HCT116 (cell line): Measurements from ENCODE around the gene CKAP4. TPM values are rescaled to one million over a fixed set of nuclear protein-coding genes. Genes with fewer than 3 reads are reported as not detected.

ENCODE experiments used
- ATAC-seq: fragments of 200-7000 bp; cut with Tn5 transposase; 2 replicates; pipeline ENCODE4 v1.9.1; 2020; ENCODE audit warnings: mild to moderate bottlenecking, moderate library complexity
- BruUV-seq: library from RNA; stranded (reverse); fragments of 400-500 nt; replicated peaks from 2 replicates; lab custom pipeline; 2021; lab: Mats Ljungman, UMichigan
- CTCF ChIA-PET: fragments of 300-600 bp; sonication (Branson Sonifier 250); formaldehyde crosslinking; loops from one replicate; lab custom pipeline; 2021; ENCODE audit warnings: antibody characterized with exemption; lab: Charles Lee
- POLR2A ChIA-PET: fragments of 300-600, 350-600 bp; sonication (Branson Sonifier 250); formaldehyde crosslinking; loops from one replicate; lab custom pipeline; 2021; ENCODE audit warnings: antibody characterized with exemption; lab: Charles Lee
- RAD21 ChIA-PET, 2 experiments: fragments of 300-600 bp; sonication (Branson Sonifier 250); formaldehyde crosslinking; loops; one replicate each; lab custom pipeline; 2023; ENCODE audit warnings: low total read pairs in 2 of 2; ENCODE audit not compliant: uncharacterized antibody in 2 of 2, unreplicated experiment in 2 of 2, low non-redundant PET in 1 of 2; lab: Charles Lee
- DNase-seq: peaks from one replicate; pipeline ENCODE4 v3.0.0-alpha.2; 2010; ENCODE audit warnings: low read depth, low spot score
- H2AFZ ChIP-seq: fragments of 200-600 bp; shearing (Covaris generic), sonication (generic); 2 replicates; pipeline ENCODE4 v1.6.1; 2017; ENCODE audit warnings: low read depth, mixed run types, mixed read lengths, antibody characterized with exemption, low read length; ENCODE audit not compliant: poor library complexity, severe bottlenecking
- H3K27ac ChIP-seq: 2 replicates; pipeline ENCODE4 v1.5.1; 2012; ENCODE audit warnings: low read depth, low read length
- H3K27me3 ChIP-seq: fragments of 200-600 bp; sonication (generic); 2 replicates; pipeline ENCODE4 v1.6.1; 2016; ENCODE audit warnings: mixed run types, low read length, mixed read lengths; ENCODE audit not compliant: insufficient read depth
- H3K36me3 ChIP-seq, 2 experiments: fragments of 200-500 bp in 1 of 2; fragments of 200-600 bp in 1 of 2; sonication (Bioruptor generic) in 1 of 2; sonication (generic) in 1 of 2; 2 replicates each; pipeline versions ENCODE4 v1.5.1 to v1.6.1; 2014 to 2016; ENCODE audit warnings: low read length in 2 of 2, inconsistent platforms in 1 of 2, mixed read lengths in 1 of 2, mixed run types in 1 of 2; ENCODE audit not compliant: insufficient read depth in 2 of 2, control insufficient read depth in 1 of 2
- H3K4me1 ChIP-seq, 2 experiments: fragments of 200-600 bp in 1 of 2; sonication (generic) in 1 of 2; 2 replicates each; pipeline versions ENCODE4 v1.5.1 to v1.6.1; 2012 to 2017; ENCODE audit warnings: low read length in 2 of 2, inconsistent platforms in 1 of 2, mild to moderate bottlenecking in 1 of 2, mixed read lengths in 1 of 2, mixed run types in 1 of 2, moderate library complexity in 1 of 2; ENCODE audit not compliant: insufficient read depth in 2 of 2, control insufficient read depth in 1 of 2
- H3K4me2 ChIP-seq: fragments of 200-600 bp; sonication (generic); 2 replicates; pipeline ENCODE4 v1.6.1; 2017; ENCODE audit warnings: mixed run types, low read length, mixed read lengths
- H3K4me3 ChIP-seq, 2 experiments: fragments of 200-600 bp in 1 of 2; sonication (generic) in 1 of 2; replicated peaks in 1 of 2; 2 replicates each; pipeline ENCODE4 v1.5.1; 2011 to 2016; ENCODE audit warnings: low read length in 2 of 2, control low read depth in 1 of 2, low read depth in 1 of 2, mild to moderate bottlenecking in 1 of 2, mixed read lengths in 1 of 2, mixed run types in 1 of 2
- H3K79me2 ChIP-seq: fragments of 200-600 bp; sonication (generic); 2 replicates; pipeline ENCODE4 v1.6.1; 2017; ENCODE audit warnings: mild to moderate bottlenecking, mixed run types, low read length, moderate library complexity, mixed read lengths; ENCODE audit not compliant: insufficient read depth
- H3K9ac ChIP-seq: fragments of 200-600 bp; sonication (generic); 2 replicates; pipeline ENCODE4 v1.6.1; 2016; ENCODE audit warnings: low read length, mixed read lengths
- H3K9me2 ChIP-seq: fragments of 200-600 bp; sonication (generic), shearing (Covaris generic); 2 replicates; pipeline ENCODE4 v1.6.1; 2017; ENCODE audit warnings: mixed run types, mild to moderate bottlenecking, moderate library complexity; ENCODE audit not compliant: insufficient read depth
- H3K9me3 ChIP-seq, 2 experiments: fragments of 200-500 bp in 1 of 2; fragments of 200-600 bp in 1 of 2; sonication (Bioruptor generic) in 1 of 2; sonication (generic) in 1 of 2; 2 replicates each; pipeline ENCODE4 v1.6.1; 2014 to 2017; ENCODE audit warnings: low read length in 2 of 2, mixed read lengths in 2 of 2, inconsistent platforms in 1 of 2, low read depth in 1 of 2, mild to moderate bottlenecking in 1 of 2, mixed run types in 1 of 2, moderate library complexity in 1 of 2; ENCODE audit not compliant: control insufficient read depth in 1 of 2, insufficient read depth in 1 of 2
- H4K20me1 ChIP-seq: fragments of 200-600 bp; sonication (generic), shearing (Covaris generic); 2 replicates; pipeline ENCODE4 v1.6.1; 2017; ENCODE audit warnings: mixed run types, mild to moderate bottlenecking, moderate library complexity; ENCODE audit not compliant: insufficient read depth
- CEBPB ChIP-seq: IDR thresholded peaks from 2 replicates; pipeline ENCODE4 v1.6.1; 2012; ENCODE audit warnings: low read depth
- JUND ChIP-seq: IDR thresholded peaks from 2 replicates; pipeline ENCODE4 v1.6.1; 2012
- MAX ChIP-seq: IDR thresholded peaks from 2 replicates; pipeline ENCODE4 v1.6.1; 2012
- POLR2AphosphoS5 ChIP-seq: IDR thresholded peaks from 2 replicates; pipeline ENCODE4 v1.6.1; 2011; ENCODE audit warnings: mild to moderate bottlenecking, low read depth, low read length, moderate library complexity
- SIN3A ChIP-seq: IDR thresholded peaks from 2 replicates; pipeline ENCODE4 v1.6.1; 2012; ENCODE audit warnings: low read depth
- YY1 ChIP-seq: IDR thresholded peaks from 2 replicates; pipeline ENCODE4 v1.6.1; 2011; ENCODE audit warnings: low read length, low read depth, moderate library complexity, mild to moderate bottlenecking; ENCODE audit not compliant: insufficient replicate concordance; ENCODE audit errors: extremely low read depth
- ZFX ChIP-seq: fragments of 450-650 bp; IDR thresholded peaks from 2 replicates; pipeline ENCODE4 v1.6.1; 2017
- intact Hi-C: fragments of 100-400 bp; cut with micrococcal nuclease; formaldehyde crosslinking; loops from 2 replicates; pipeline ENCODE4 v1.10.0; 2022
- total RNA-seq: library from RNA; stranded (reverse); gene quantifications from one replicate; pipeline ENCODE4 v1.2.1, GENCODE V29; 2021; ENCODE audit not compliant: unreplicated experiment

CKAP4 gene
- total RNA-seq, 1 experiment from 2014 or later, result 45.9 TPM

DNA sequence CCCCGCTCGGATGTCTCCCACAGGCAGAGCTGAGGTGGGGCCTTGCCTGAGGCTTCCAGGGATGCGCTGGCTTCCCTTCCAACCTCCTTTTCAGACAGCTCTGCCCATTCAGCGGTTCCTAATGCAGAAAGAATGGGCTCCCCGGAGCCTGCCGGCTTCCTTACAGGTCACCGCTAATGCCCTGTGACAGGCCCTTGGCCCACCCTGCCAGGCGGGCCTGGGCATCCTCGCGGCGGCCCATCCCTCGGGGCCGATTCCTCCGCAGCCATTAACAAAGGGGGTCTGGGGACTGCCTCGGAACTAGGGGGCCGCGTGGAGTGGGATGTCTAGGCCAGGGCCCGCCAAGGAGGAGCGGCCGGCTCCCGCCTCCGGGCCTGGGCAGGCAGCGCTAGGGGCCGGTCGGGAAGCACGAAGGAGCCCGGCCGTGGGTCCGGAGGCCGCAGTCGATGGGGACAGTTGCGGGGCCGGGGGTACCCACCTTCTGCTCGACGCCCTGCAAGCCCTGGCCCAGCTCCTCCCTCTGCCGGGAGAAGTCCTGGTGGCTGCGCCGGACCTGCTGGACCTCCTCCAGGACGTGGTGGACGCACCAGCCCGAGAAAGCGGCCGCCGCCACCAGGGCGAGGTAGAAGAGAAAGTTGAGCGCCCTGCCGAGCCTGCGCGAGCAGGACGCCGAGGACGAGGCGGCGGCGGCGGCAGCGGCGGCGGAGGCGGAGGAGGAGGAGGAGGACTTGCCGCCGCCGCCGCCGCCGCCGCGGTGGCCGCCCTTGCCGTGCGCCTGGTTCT, 738 bp downstream of the CKAP4 start:
- CTCF ChIA-PET, result no interaction called here
- RAD21 ChIA-PET, result no interaction called here
- POLR2A ChIA-PET, result no interaction called here

DNA sequence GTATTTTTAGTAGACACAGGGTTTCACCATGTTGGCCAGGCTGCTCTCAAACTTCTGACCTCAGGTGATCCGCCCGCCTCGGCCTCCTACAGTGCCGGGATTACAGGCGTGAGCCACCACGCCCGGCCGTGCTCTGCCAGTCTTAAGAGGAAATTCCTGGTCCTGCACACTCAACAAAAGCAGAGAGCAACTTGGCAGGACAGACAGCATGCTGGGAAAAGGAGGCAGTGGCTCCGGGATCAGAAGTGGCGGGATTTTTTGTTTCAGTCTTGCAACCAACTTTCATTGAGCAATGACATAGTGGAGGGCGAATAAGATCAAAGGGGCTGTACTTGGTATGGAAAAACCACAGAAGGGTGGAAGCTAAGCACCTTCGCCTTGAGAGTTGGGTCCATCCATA, 2.1 kb downstream of the CKAP4 start:
- H4K20me1 ChIP-seq, result no peaks in the 10 kb centered on the region
- no TSS peak for BruUV-seq

More for the DNA sequence above, 738 bp downstream of the CKAP4 start:
- no peak for TF ChIP-seq SIN3A
- peak; percentile 74 for TF ChIP-seq ZFX
- ATAC-seq (peak; percentile 11), DNase-seq (no peak)
- intact Hi-C loops, result loop anchor here (5.0 kb wide), 2 partner anchors 35 to 55 kb away; partner anchors contain the start of gene TCP11L2
- Histone ChIP-seq H3K36me3 (peaks cover 0 to 4% of the 10 kb centered on the region in 2 experiments; a peak in 2 of 4 replicates), H4K20me1 (no peaks in the 10 kb centered on the region), H3K9me2 (no peaks in the 10 kb centered on the region), H3K4me3 (peak overlapping the region; percentile 72 to 93), H3K9me3 (no peaks in the 10 kb centered on the region), H3K9ac (peak overlapping the region; percentile 88), H3K4me2 (peak overlapping the region; percentile 86), H3K4me1 (peaks cover 17 to 39% of the 10 kb centered on the region in 2 experiments), H3K27me3 (no peaks in the 10 kb centered on the region), H3K27ac (peak overlapping the region; percentile 74), H2AFZ (no peak overlapping the region), H3K79me2 (peaks cover 27% of the 10 kb centered on the region; the same call in 1 of the 2 replicates)
- no TSS peak for BruUV-seq

More for the DNA sequence above, 2.1 kb downstream of the CKAP4 start:
- H3K4me3 ChIP-seq, result peak overlapping the region; percentile 72 to 93
- TF ChIP-seq YY1 (peak; percentile 3), CEBPB (no peak), POLR2AphosphoS5 (peak; percentile 64), MAX (peak; percentile 78), JUND (0 out of 2 replicates have a peak, but pooled peaks have one; percentile 2)
- ChIA-PET POLR2A (no interaction called here), CTCF (no interaction called here), RAD21 (no interaction called here)
- H3K9me2 ChIP-seq, result no peaks in the 10 kb centered on the region
- peak overlapping the region; percentile 88 for H3K9ac ChIP-seq
- no peaks in the 10 kb centered on the region for H3K9me3 ChIP-seq
- H3K4me1 ChIP-seq, result peaks cover 12 to 30% of the 10 kb centered on the region in 2 experiments
- H3K27me3 ChIP-seq, result no peaks in the 10 kb centered on the region
- peak overlapping the region; percentile 74 for H3K27ac ChIP-seq
- DNase-seq (peak; percentile 79), ATAC-seq (peak; percentile 64)
- intact Hi-C loops, result loop anchor here (5.0 kb wide), 2 partner anchors 37 to 57 kb away; partner anchors contain the start of gene TCP11L2
- H3K79me2 ChIP-seq, result peaks cover 31% of the 10 kb centered on the region
- peak overlapping the region; percentile 86 for H3K4me2 ChIP-seq
- peaks cover 0 to 4% of the 10 kb centered on the region in 2 experiments; a peak in 2 of 4 replicates for H3K36me3 ChIP-seq
- H2AFZ ChIP-seq, result no peak overlapping the region
